Endothelial cell of hepatic sinusoid (primary cell): Measurements from ENCODE around the gene ABCC3.

Experiments
- in situ Hi-C: cut with HindIII; loops from 2 replicates; pipeline ENCODE4 v1.10.0; 2017; ENCODE audit warnings: low sequenced_read_pairs

ABCC3 gene

GRCh38 chr17:50728881-50729765 lies 94.4 kb downstream of the ABCC3 start:
- in situ Hi-C loops, result no loop called here

- in situ Hi-C loops, result no loop called here
These were observed 97.1 kb downstream of the ABCC3 start for GRCh38 chr17:50731575-50732460.

- in situ Hi-C loops, result no loop called here
These were observed 100.6 kb downstream of the ABCC3 start for GRCh38 chr17:50735287-50735686.

- in situ Hi-C loops, result no loop called here
These were observed 102.5 kb downstream of the ABCC3 start for GRCh38 chr17:50737118-50737698.

- in situ Hi-C loops, result no loop called here
These were observed 104.4 kb downstream of the ABCC3 start for GRCh38 chr17:50739098-50739497.
